WTC11 (cell line): Measurements from ENCODE around the gene TMEM176A. TPM values are rescaled to one million over a fixed set of nuclear protein-coding genes. Genes with fewer than 3 reads are reported as not detected.

Experiments used
- ATAC-seq: fragments of 200-7000 bp; cut with Tn5 transposase; 2 replicates; pipeline ENCODE4 v1.10.0; 2021; ENCODE audit warnings: mild to moderate bottlenecking, moderate library complexity
- CTCF ChIA-PET: fragments of 300-600 bp; sonication (Branson Sonifier 250); formaldehyde crosslinking; loops from one replicate; lab custom pipeline; 2021; ENCODE audit warnings: antibody characterized with exemption; lab: Charles Lee
- POLR2A ChIA-PET: fragments of 350-600 bp; sonication (Branson Sonifier 250); formaldehyde crosslinking; loops from one replicate; lab custom pipeline; 2021; ENCODE audit warnings: antibody characterized with exemption; lab: Charles Lee
- DNase-seq: peaks from one replicate; pipeline ENCODE4 v3.0.0; 2021; ENCODE audit warnings: low spot score
- H3K27ac Mint-ChIP-seq: 2 replicates; pipeline ENCODE4 v1.8.0; 2021; ENCODE audit warnings: mixed read lengths
- H3K27me3 Mint-ChIP-seq: 2 replicates; pipeline ENCODE4 v1.8.0; 2021; ENCODE audit warnings: low read depth, mild to moderate bottlenecking, moderate library complexity, mixed read lengths
- H3K36me3 Mint-ChIP-seq: 2 replicates; pipeline ENCODE4 v1.8.0; 2021; ENCODE audit warnings: mixed read lengths
- H3K4me1 Mint-ChIP-seq: 2 replicates; pipeline ENCODE4 v1.8.0; 2022; ENCODE audit warnings: mixed read lengths
- H3K4me3 Mint-ChIP-seq: 2 replicates; pipeline ENCODE4 v1.8.0; 2021; ENCODE audit warnings: mild to moderate bottlenecking, moderate library complexity, mixed read lengths
- H3K9me3 Mint-ChIP-seq: 2 replicates; pipeline ENCODE4 v1.8.0; 2021; ENCODE audit warnings: mixed read lengths
- ATF1 ChIP-seq: sonication (generic); formaldehyde crosslinking; IDR thresholded peaks from 2 replicates; pipeline ENCODE4 v1.8.1; 2023; ENCODE audit warnings: mild to moderate bottlenecking, moderate library complexity, missing genetic modification reagents
- ATF3 ChIP-seq: sonication (generic); formaldehyde crosslinking; conservative IDR thresholded peaks from 2 replicates; pipeline ENCODE4 v1.8.1; 2022; ENCODE audit warnings: mild to moderate bottlenecking, missing genetic modification reagents
- E2F4 ChIP-seq: sonication (generic); formaldehyde crosslinking; IDR thresholded peaks from 2 replicates; pipeline ENCODE4 v1.8.1; 2022; ENCODE audit warnings: low read depth, mild to moderate bottlenecking, moderate library complexity, missing genetic modification reagents, borderline replicate concordance
- FOXJ3 ChIP-seq: sonication (generic); formaldehyde crosslinking; IDR thresholded peaks from 2 replicates; pipeline ENCODE4 v1.9.0; 2021; ENCODE audit warnings: missing genetic modification reagents, mild to moderate bottlenecking, borderline replicate concordance
- FOXK1 ChIP-seq: sonication (generic); formaldehyde crosslinking; IDR thresholded peaks from 2 replicates; pipeline ENCODE4 v1.8.0; 2022; ENCODE audit warnings: mild to moderate bottlenecking, moderate library complexity, missing genetic modification reagents
- FOXP1 ChIP-seq: sonication (generic); formaldehyde crosslinking; IDR thresholded peaks from 2 replicates; pipeline ENCODE4 v1.8.0; 2022; ENCODE audit warnings: missing genetic modification reagents, mild to moderate bottlenecking, moderate library complexity, borderline replicate concordance
- GRHL2 ChIP-seq: fragments of 250-450 bp; sonication (Bioruptor Pico); IDR thresholded peaks from 2 replicates; pipeline ENCODE4 v1.8.0; 2022; ENCODE audit warnings: mild to moderate bottlenecking, moderate library complexity; ENCODE audit not compliant: insufficient replicate concordance, severe bottlenecking
- IRF2 ChIP-seq: sonication (generic); formaldehyde crosslinking; IDR thresholded peaks from 2 replicates; pipeline ENCODE4 v1.8.0; 2022; ENCODE audit warnings: low read depth, missing genetic modification reagents, borderline replicate concordance
- JUN ChIP-seq: sonication (generic); formaldehyde crosslinking; IDR thresholded peaks from 2 replicates; pipeline ENCODE4 v1.8.0; 2023; ENCODE audit warnings: mild to moderate bottlenecking, missing genetic modification reagents
- KAT7 ChIP-seq: sonication (generic); formaldehyde crosslinking; IDR thresholded peaks from 2 replicates; pipeline ENCODE4 v1.8.1; 2023; ENCODE audit warnings: missing genetic modification reagents, mild to moderate bottlenecking, borderline replicate concordance
- MXD4 ChIP-seq: fragments of 250-450 bp; sonication (Bioruptor Pico); IDR thresholded peaks from 2 replicates; pipeline ENCODE4 v1.8.0; 2021; ENCODE audit warnings: mild to moderate bottlenecking, moderate library complexity, borderline replicate concordance
- NFE2L1 ChIP-seq: sonication (generic); formaldehyde crosslinking; IDR thresholded peaks from 2 replicates; pipeline ENCODE4 v1.8.1; 2023; ENCODE audit warnings: missing genetic modification reagents
- NR3C1 ChIP-seq: sonication (generic); formaldehyde crosslinking; conservative IDR thresholded peaks from 2 replicates; pipeline ENCODE4 v1.8.1; 2023; ENCODE audit warnings: low read depth, mild to moderate bottlenecking, missing genetic modification reagents
- RELA ChIP-seq: sonication (generic); formaldehyde crosslinking; IDR thresholded peaks from 2 replicates; pipeline ENCODE4 v1.8.1; 2022; ENCODE audit warnings: missing genetic modification reagents, mild to moderate bottlenecking, borderline replicate concordance
- RORB ChIP-seq: fragments of 250-450 bp; sonication (Bioruptor Pico); IDR thresholded peaks from 2 replicates; pipeline ENCODE4 v1.9.0; 2021; ENCODE audit warnings: mild to moderate bottlenecking
- SOX15 ChIP-seq: fragments of 250-450 bp; sonication (Bioruptor Pico); IDR thresholded peaks from 2 replicates; pipeline ENCODE4 v1.9.0; 2021; ENCODE audit warnings: mild to moderate bottlenecking
- STAT6 ChIP-seq: sonication (generic); formaldehyde crosslinking; conservative IDR thresholded peaks from 2 replicates; pipeline ENCODE4 v1.8.1; 2023; ENCODE audit warnings: mild to moderate bottlenecking, low read depth, missing genetic modification reagents, moderate library complexity
- USF2 ChIP-seq: sonication (generic); formaldehyde crosslinking; IDR thresholded peaks from 2 replicates; pipeline ENCODE4 v1.8.1; 2023; ENCODE audit warnings: mild to moderate bottlenecking, missing genetic modification reagents, moderate library complexity
- ZBTB43 ChIP-seq: sonication (generic); formaldehyde crosslinking; IDR thresholded peaks from 2 replicates; pipeline ENCODE4 v1.8.1; 2023; ENCODE audit warnings: mild to moderate bottlenecking, missing genetic modification reagents
- ZNF138 ChIP-seq: sonication (generic); formaldehyde crosslinking; conservative IDR thresholded peaks from 2 replicates; pipeline ENCODE4 v1.8.1; 2022; ENCODE audit warnings: mild to moderate bottlenecking, moderate library complexity, missing genetic modification reagents
- ZNF263 ChIP-seq: sonication (generic); formaldehyde crosslinking; IDR thresholded peaks from 2 replicates; pipeline ENCODE4 v1.8.1; 2022; ENCODE audit warnings: low read depth, mild to moderate bottlenecking, moderate library complexity, missing genetic modification reagents
- total RNA-seq: library from RNA; stranded (reverse); gene quantifications from 3 replicates; pipeline ENCODE4 v1.2.3, GENCODE V29; 2021
- TF ChIP-seq, protein P1 (sequence below): sonication (generic); formaldehyde crosslinking; IDR thresholded peaks from 2 replicates; pipeline ENCODE4 v1.8.1; 2022; ENCODE audit warnings: mild to moderate bottlenecking, moderate library complexity, missing genetic modification reagents
- TF ChIP-seq, protein P2 (sequence below): sonication (generic); formaldehyde crosslinking; IDR thresholded peaks from 2 replicates; pipeline ENCODE4 v1.8.0; 2023; ENCODE audit warnings: missing genetic modification reagents
- TF ChIP-seq, protein P3 (sequence below): sonication (generic); formaldehyde crosslinking; IDR thresholded peaks from 2 replicates; pipeline ENCODE4 v1.8.1; 2023; ENCODE audit warnings: mild to moderate bottlenecking, missing genetic modification reagents, moderate library complexity

TMEM176A gene
- total RNA-seq, 1 experiment from 2014 or later: 0.74 TPM

DNA sequence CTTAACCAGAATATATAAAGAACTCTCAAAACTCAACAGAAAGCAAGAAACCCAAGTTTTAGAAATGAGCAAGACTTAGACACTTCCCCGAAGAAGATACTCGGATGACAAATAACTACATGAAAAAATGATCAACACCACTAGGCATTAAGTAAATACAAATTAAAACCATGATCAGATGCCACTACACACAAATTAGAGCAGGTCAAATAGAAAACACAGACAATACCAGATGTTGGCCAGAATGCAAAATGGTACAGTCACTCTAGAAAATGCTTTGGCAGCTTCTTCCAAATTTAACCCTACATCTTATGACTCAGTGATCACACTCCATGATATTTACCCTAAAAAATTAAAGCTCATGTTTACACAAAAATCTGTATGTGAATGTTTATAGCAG lies 18.4 kb downstream of the TMEM176A start:
- POLR2A ChIA-PET: interaction anchor here (0.6 kb wide), 1 partner anchor 1125 kb away, joined by 6 read pairs; no protein-coding TSS in a partner anchor
- TF ChIP-seq ZNF263 (CRISPR knock-in tag) (no peak), E2F4 (CRISPR knock-in tag) (no peak), MXD4 (CRISPR knock-in tag) (no peak), FOXK1 (no peak), GRHL2 (CRISPR knock-in tag) (no peak), USF2 (CRISPR knock-in tag) (no peak), ATF1 (CRISPR knock-in tag) (no peak), FOXP1 (CRISPR knock-in tag) (no peak), KAT7 (CRISPR knock-in tag) (no peak), IRF2 (no peak)
- TF ChIP-seq, protein P1, sequence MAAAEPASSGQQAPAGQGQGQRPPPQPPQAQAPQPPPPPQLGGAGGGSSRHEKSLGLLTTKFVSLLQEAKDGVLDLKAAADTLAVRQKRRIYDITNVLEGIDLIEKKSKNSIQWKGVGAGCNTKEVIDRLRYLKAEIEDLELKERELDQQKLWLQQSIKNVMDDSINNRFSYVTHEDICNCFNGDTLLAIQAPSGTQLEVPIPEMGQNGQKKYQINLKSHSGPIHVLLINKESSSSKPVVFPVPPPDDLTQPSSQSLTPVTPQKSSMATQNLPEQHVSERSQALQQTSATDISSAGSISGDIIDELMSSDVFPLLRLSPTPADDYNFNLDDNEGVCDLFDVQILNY (CRISPR knock-in tag): no peak
- TF ChIP-seq, protein P2, sequence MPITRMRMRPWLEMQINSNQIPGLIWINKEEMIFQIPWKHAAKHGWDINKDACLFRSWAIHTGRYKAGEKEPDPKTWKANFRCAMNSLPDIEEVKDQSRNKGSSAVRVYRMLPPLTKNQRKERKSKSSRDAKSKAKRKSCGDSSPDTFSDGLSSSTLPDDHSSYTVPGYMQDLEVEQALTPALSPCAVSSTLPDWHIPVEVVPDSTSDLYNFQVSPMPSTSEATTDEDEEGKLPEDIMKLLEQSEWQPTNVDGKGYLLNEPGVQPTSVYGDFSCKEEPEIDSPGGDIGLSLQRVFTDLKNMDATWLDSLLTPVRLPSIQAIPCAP: no peak
- H3K4me3 Mint-ChIP-seq: no peak overlapping the region
- no peak overlapping the region for H3K27ac Mint-ChIP-seq
- DNase-seq (no peak), ATAC-seq (no peak)
- H3K9me3 Mint-ChIP-seq: peaks cover 22% of the 10 kb centered on the region
- CTCF ChIA-PET: no interaction called here
- H3K27me3 Mint-ChIP-seq: peaks cover 4% of the 10 kb centered on the region
- H3K4me1 Mint-ChIP-seq: peaks cover 23% of the 10 kb centered on the region
- peaks cover 12% of the 10 kb centered on the region for H3K36me3 Mint-ChIP-seq

DNA sequence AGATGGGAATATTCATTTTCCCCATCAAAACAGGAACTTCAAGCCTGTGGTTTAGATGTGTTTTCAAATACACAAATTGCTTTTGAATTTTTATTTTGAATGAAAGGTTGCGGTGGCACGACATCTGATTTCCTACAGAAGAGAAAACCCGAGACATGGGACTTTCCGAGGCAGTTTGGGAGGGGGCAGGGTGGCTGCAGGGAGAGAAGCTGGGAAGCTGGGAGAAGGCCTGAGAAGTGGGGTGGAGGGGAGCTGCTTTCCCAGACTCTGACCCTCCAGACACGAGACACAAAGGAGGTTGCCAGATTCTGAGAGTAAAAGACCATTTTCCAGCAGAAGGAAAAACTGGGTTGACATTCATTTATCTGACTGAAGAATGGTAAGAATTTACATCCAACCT lies 19.6 kb downstream of the TMEM176A start:
- CTCF ChIA-PET: interaction anchor here (1.4 kb wide), 1 partner anchor 32 kb away, joined by 4 read pairs; no protein-coding TSS in a partner anchor
- no peak for DNase-seq
- peaks cover 25% of the 10 kb centered on the region for H3K9me3 Mint-ChIP-seq
- peaks cover 14% of the 10 kb centered on the region for H3K4me1 Mint-ChIP-seq
- ATAC-seq: no peak
- H3K4me3 Mint-ChIP-seq: no peak overlapping the region
- peaks cover 12% of the 10 kb centered on the region for H3K36me3 Mint-ChIP-seq
- H3K27ac Mint-ChIP-seq: no peak overlapping the region
- POLR2A ChIA-PET: no interaction called here
- H3K27me3 Mint-ChIP-seq: peaks cover 4% of the 10 kb centered on the region
- TF ChIP-seq JUN (no peak), RORB (CRISPR knock-in tag) (no peak), ZNF263 (CRISPR knock-in tag) (no peak)
- TF ChIP-seq, protein P3, sequence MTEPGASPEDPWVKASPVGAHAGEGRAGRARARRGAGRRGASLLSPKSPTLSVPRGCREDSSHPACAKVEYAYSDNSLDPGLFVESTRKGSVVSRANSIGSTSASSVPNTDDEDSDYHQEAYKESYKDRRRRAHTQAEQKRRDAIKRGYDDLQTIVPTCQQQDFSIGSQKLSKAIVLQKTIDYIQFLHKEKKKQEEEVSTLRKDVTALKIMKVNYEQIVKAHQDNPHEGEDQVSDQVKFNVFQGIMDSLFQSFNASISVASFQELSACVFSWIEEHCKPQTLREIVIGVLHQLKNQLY (CRISPR knock-in tag): no peak
- TF ChIP-seq, all 79 proteins: peak for 0

GRCh38 chr7:150820578-150821198 lies 20.1 kb downstream of the TMEM176A start:
- Mint-ChIP-seq H3K27me3 (peaks cover 4% of the 10 kb centered on the region), H3K27ac (no peak overlapping the region), H3K36me3 (peaks cover 11% of the 10 kb centered on the region), H3K4me1 (peaks cover 13% of the 10 kb centered on the region), H3K9me3 (peaks cover 25% of the 10 kb centered on the region), H3K4me3 (no peak overlapping the region)
- DNase-seq (no peak), ATAC-seq (no peak)
- ChIA-PET POLR2A (no interaction called here), CTCF (interaction anchor here (1.4 kb wide), 1 partner anchor 33 kb away, joined by 4 read pairs; no protein-coding TSS in a partner anchor)
- no peak for TF ChIP-seq STAT6 (CRISPR knock-in tag)
- no peak for TF ChIP-seq ZBTB43 (CRISPR knock-in tag)
- TF ChIP-seq FOXJ3 (CRISPR knock-in tag): no peak
- no peak for TF ChIP-seq NR3C1 (CRISPR knock-in tag)
- TF ChIP-seq SOX15 (CRISPR knock-in tag): no peak
- TF ChIP-seq ZNF138 (CRISPR knock-in tag): no peak
- TF ChIP-seq NFE2L1 (CRISPR knock-in tag): no peak
- TF ChIP-seq ATF3: no peak
- TF ChIP-seq RELA (CRISPR knock-in tag): no peak
